RWPE2 (cell line): ENCODE data around the gene CDC25A.

Experiments
- ATAC-seq: fragments of 200-7000 bp; cut with Tn5 transposase; 3 replicates; pipeline ENCODE4 v1.9.1; 2021; ENCODE audit warnings: low read depth
- DNase-seq: peaks from one replicate; pipeline ENCODE4 v3.0.0-alpha.2; 2020; ENCODE audit warnings: low spot score
- H3K27ac ChIP-seq: fragments of 450-650 bp; 2 replicates; pipeline ENCODE4 v1.5.1; 2017; ENCODE audit warnings: mild to moderate bottlenecking; ENCODE audit not compliant: poor library complexity, severe bottlenecking
- H3K27me3 ChIP-seq: fragments of 250-450 bp; sonication (Bioruptor Pico); 2 replicates; pipeline ENCODE4 v1.5.1; 2021; ENCODE audit warnings: mild to moderate bottlenecking, moderate library complexity; ENCODE audit not compliant: insufficient read depth, poor library complexity, severe bottlenecking
- H3K36me3 ChIP-seq: fragments of 250-450 bp; sonication (Bioruptor Pico); 2 replicates; pipeline ENCODE4 v1.5.1; 2020; ENCODE audit warnings: low read depth, mild to moderate bottlenecking, moderate library complexity
- H3K4me1 ChIP-seq: fragments of 250-450 bp; sonication (Bioruptor Pico); 2 replicates; pipeline ENCODE4 v1.5.1; 2021; ENCODE audit warnings: mild to moderate bottlenecking, moderate library complexity; ENCODE audit not compliant: insufficient read depth, poor library complexity, severe bottlenecking
- H3K4me3 ChIP-seq: fragments of 250-450 bp; sonication (Bioruptor Pico); 2 replicates; pipeline ENCODE4 v1.5.1; 2021; ENCODE audit warnings: mild to moderate bottlenecking, moderate library complexity; ENCODE audit not compliant: severe bottlenecking
- H3K9me3 ChIP-seq: fragments of 250-450 bp; sonication (Bioruptor Pico); 2 replicates; pipeline ENCODE4 v1.5.1; 2021; ENCODE audit warnings: mild to moderate bottlenecking, moderate library complexity; ENCODE audit not compliant: severe bottlenecking
- CTCF ChIP-seq: fragments of 450-650 bp; IDR thresholded peaks from one replicate; pipeline ENCODE4 v1.5.1; 2017; ENCODE audit warnings: mild to moderate bottlenecking, moderate library complexity; ENCODE audit not compliant: poor library complexity, severe bottlenecking

Gene CDC25A

GRCh38 chr3:48187579-48188265, 495 bp downstream of the CDC25A start:
- Histone ChIP-seq H3K9me3 (no peaks in the 10 kb centered on the region), H3K4me3 (peak overlapping the region; percentile 71), H3K36me3 (peaks cover 35% of the 10 kb centered on the region), H3K27ac (peak overlapping the region; percentile 67), H3K27me3 (no peaks in the 10 kb centered on the region), H3K4me1 (peaks cover 3% of the 10 kb centered on the region)
- peak; percentile 46 for ATAC-seq
- peak; percentile 82 for DNase-seq
- no peak for TF ChIP-seq CTCF

GRCh38 chr3:48187301-48187578, 977 bp downstream of the CDC25A start:
- no peak for ATAC-seq
- peak overlapping the region; percentile 67 for H3K27ac ChIP-seq
- DNase-seq, result no peak
- H3K9me3 ChIP-seq, result no peaks in the 10 kb centered on the region
- TF ChIP-seq CTCF, result no peak
- H3K36me3 ChIP-seq, result peaks cover 40% of the 10 kb centered on the region
- peaks cover 3% of the 10 kb centered on the region for H3K4me1 ChIP-seq
- H3K27me3 ChIP-seq, result no peaks in the 10 kb centered on the region
- peak overlapping the region; percentile 71 for H3K4me3 ChIP-seq

- Histone ChIP-seq H3K4me3 (peak overlapping the region; percentile 71), H3K27ac (peak overlapping the region; percentile 67), H3K9me3 (no peaks in the 10 kb centered on the region), H3K4me1 (peaks cover 3% of the 10 kb centered on the region), H3K27me3 (no peaks in the 10 kb centered on the region), H3K36me3 (peaks cover 45% of the 10 kb centered on the region)
- no peak for ATAC-seq
- no peak for TF ChIP-seq CTCF
- no peak for DNase-seq
Measured at GRCh38 chr3:48186631-48187300, 1.5 kb downstream of the CDC25A start.

- H3K36me3 ChIP-seq, result peaks cover 61% of the 10 kb centered on the region
- no peak for ATAC-seq
- no peaks in the 10 kb centered on the region for H3K9me3 ChIP-seq
- no peak for TF ChIP-seq CTCF
- H3K27ac ChIP-seq, result no peak overlapping the region
- H3K4me1 ChIP-seq, result peaks cover 3% of the 10 kb centered on the region
- H3K27me3 ChIP-seq, result no peaks in the 10 kb centered on the region
- no peak overlapping the region for H3K4me3 ChIP-seq
- no peak for DNase-seq
Measured at GRCh38 chr3:48185129-48185528, 3.1 kb downstream of the CDC25A start.

GRCh38 chr3:48184299-48184698, 3.9 kb downstream of the CDC25A start:
- H3K4me1 ChIP-seq, result peaks cover 3% of the 10 kb centered on the region
- no peak overlapping the region for H3K4me3 ChIP-seq
- TF ChIP-seq CTCF, result no peak
- DNase-seq, result no peak
- H3K27me3 ChIP-seq, result no peaks in the 10 kb centered on the region
- H3K27ac ChIP-seq, result no peak overlapping the region
- no peak for ATAC-seq
- H3K36me3 ChIP-seq, result peaks cover 69% of the 10 kb centered on the region
- H3K9me3 ChIP-seq, result no peaks in the 10 kb centered on the region
